Neural cell (in vitro differentiated cells): ENCODE results near the gene ATP8B1. TPM values are rescaled to one million over a fixed set of nuclear protein-coding genes. Genes with fewer than 3 reads are reported as not detected.

Experiments used
- H2AFZ ChIP-seq: fragments of 200-600, 300-800 bp; sonication (generic), shearing (Covaris generic); 2 replicates; pipeline ENCODE4 v1.6.0; 2014; ENCODE audit warnings: low read depth, mild to moderate bottlenecking, antibody characterized with exemption, low read length, moderate library complexity
- H3F3A ChIP-seq: fragments of 200-600 bp; shearing (Covaris generic); 2 replicates; pipeline ENCODE4 v1.6.1; 2016; ENCODE audit warnings: mild to moderate bottlenecking, moderate library complexity, mixed read lengths, antibody characterized with exemption, low read length; ENCODE audit not compliant: insufficient read depth, poor library complexity, severe bottlenecking
- H3K27ac ChIP-seq: fragments of 200-600, 300-800 bp; sonication (generic), shearing (Covaris generic); 2 replicates; pipeline ENCODE4 v1.5.1; 2014; ENCODE audit warnings: mild to moderate bottlenecking, low read length, moderate library complexity
- H3K27me3 ChIP-seq: fragments of 300-800, 200-600 bp; sonication (generic), shearing (Covaris generic); 2 replicates; pipeline ENCODE4 v1.6.0; 2014; ENCODE audit warnings: mild to moderate bottlenecking, low read depth, low read length, moderate library complexity; ENCODE audit not compliant: insufficient read depth
- H3K36me3 ChIP-seq: fragments of 300-800, 200-600 bp; sonication (generic), shearing (Covaris generic); 2 replicates; pipeline ENCODE4 v1.5.1; 2014; ENCODE audit warnings: mild to moderate bottlenecking, antibody characterized with exemption, low read length, moderate library complexity; ENCODE audit not compliant: insufficient read depth
- H3K4me2 ChIP-seq: fragments of 300-800, 200-600 bp; sonication (generic), shearing (Covaris generic); 2 replicates; pipeline ENCODE4 v1.6.0; 2014; ENCODE audit warnings: mild to moderate bottlenecking, low read length
- H3K4me3 ChIP-seq: fragments of 300-800, 200-600 bp; sonication (generic), shearing (Covaris generic); 2 replicates; pipeline ENCODE4 v1.5.1; 2014; ENCODE audit warnings: mild to moderate bottlenecking, low read length, moderate library complexity
- H3K79me2 ChIP-seq: fragments of 200-600 bp; shearing (Covaris generic); replicated peaks from 2 replicates; pipeline ENCODE4 v1.6.0; 2014; ENCODE audit warnings: mild to moderate bottlenecking, low read length, moderate library complexity; ENCODE audit not compliant: insufficient read depth
- H3K9ac ChIP-seq: fragments of 300-800, 200-600 bp; sonication (generic), shearing (Covaris generic); 2 replicates; pipeline ENCODE4 v1.6.1; 2016; ENCODE audit warnings: mild to moderate bottlenecking, low read length, mixed read lengths
- H3K9me2 ChIP-seq: fragments of 200-600 bp; shearing (Covaris generic); 2 replicates; pipeline ENCODE4 v1.6.1; 2016; ENCODE audit warnings: mild to moderate bottlenecking, low read length, mixed read lengths; ENCODE audit not compliant: insufficient read depth
- H3K9me3 ChIP-seq: fragments of 200-600, 300-800 bp; sonication (generic), shearing (Covaris generic); 2 replicates; pipeline ENCODE4 v1.6.1; 2016; ENCODE audit warnings: mild to moderate bottlenecking, mixed run types, low read length, moderate library complexity, mixed read lengths
- H4K20me1 ChIP-seq: fragments of 200-600 bp; shearing (Covaris generic); 2 replicates; pipeline ENCODE4 v1.6.1; 2016; ENCODE audit warnings: mild to moderate bottlenecking, mixed run types; ENCODE audit not compliant: insufficient read depth
- EP300 ChIP-seq: fragments of 450-650 bp; conservative IDR thresholded peaks from 2 replicates; pipeline ENCODE4 v1.6.1; 2014; ENCODE audit warnings: antibody characterized with exemption, mild to moderate bottlenecking, moderate library complexity; ENCODE audit not compliant: poor library complexity, severe bottlenecking
- EZH2 ChIP-seq: fragments of 200-600, 300-800 bp; shearing (Covaris generic), sonication (generic); IDR thresholded peaks from 2 replicates; pipeline ENCODE4 v1.6.1; 2014; ENCODE audit warnings: antibody characterized with exemption, low read length, borderline replicate concordance, mild to moderate bottlenecking; ENCODE audit not compliant: insufficient read depth, poor library complexity, severe bottlenecking
- MXI1 ChIP-seq: fragments of 450-650 bp; conservative IDR thresholded peaks from 2 replicates; pipeline ENCODE4 v1.6.1; 2014; ENCODE audit warnings: antibody characterized with exemption, mild to moderate bottlenecking; ENCODE audit not compliant: poor library complexity, severe bottlenecking
- POLR2AphosphoS5 ChIP-seq: IDR thresholded peaks from 2 replicates; pipeline ENCODE4 v1.6.1; 2012
- RAD21 ChIP-seq: fragments of 450-650 bp; conservative IDR thresholded peaks from 2 replicates; pipeline ENCODE4 v1.6.1; 2014; ENCODE audit warnings: antibody characterized with exemption, mild to moderate bottlenecking, moderate library complexity
- SMC3 ChIP-seq: fragments of 450-650 bp; conservative IDR thresholded peaks from 2 replicates; pipeline ENCODE4 v1.6.1; 2014; ENCODE audit warnings: antibody characterized with exemption, mild to moderate bottlenecking, moderate library complexity; ENCODE audit not compliant: poor library complexity
- TAF1 ChIP-seq: IDR thresholded peaks from 2 replicates; pipeline ENCODE4 v1.6.1; 2012; ENCODE audit warnings: low read depth
- polyA plus RNA-seq: library from polyadenylated mRNA; depleted of rRNA; stranded (reverse); fragments of >200 nt; gene quantifications from 2 replicates; pipeline ENCODE4 v1.2.3, GENCODE V29; 2014
- TF ChIP-seq, protein P1 (sequence below): IDR thresholded peaks from 2 replicates; pipeline ENCODE4 v1.6.1; 2012; ENCODE audit warnings: borderline replicate concordance
- TF ChIP-seq, protein P2 (sequence below): fragments of 450-650 bp; IDR thresholded peaks from 2 replicates; pipeline ENCODE4 v1.5.1; 2014; ENCODE audit warnings: antibody characterized with exemption, mild to moderate bottlenecking, moderate library complexity; ENCODE audit not compliant: poor library complexity, severe bottlenecking

The ATP8B1 gene
- polyA plus RNA-seq, 1 donor from 2014 or later = not detected

DNA sequence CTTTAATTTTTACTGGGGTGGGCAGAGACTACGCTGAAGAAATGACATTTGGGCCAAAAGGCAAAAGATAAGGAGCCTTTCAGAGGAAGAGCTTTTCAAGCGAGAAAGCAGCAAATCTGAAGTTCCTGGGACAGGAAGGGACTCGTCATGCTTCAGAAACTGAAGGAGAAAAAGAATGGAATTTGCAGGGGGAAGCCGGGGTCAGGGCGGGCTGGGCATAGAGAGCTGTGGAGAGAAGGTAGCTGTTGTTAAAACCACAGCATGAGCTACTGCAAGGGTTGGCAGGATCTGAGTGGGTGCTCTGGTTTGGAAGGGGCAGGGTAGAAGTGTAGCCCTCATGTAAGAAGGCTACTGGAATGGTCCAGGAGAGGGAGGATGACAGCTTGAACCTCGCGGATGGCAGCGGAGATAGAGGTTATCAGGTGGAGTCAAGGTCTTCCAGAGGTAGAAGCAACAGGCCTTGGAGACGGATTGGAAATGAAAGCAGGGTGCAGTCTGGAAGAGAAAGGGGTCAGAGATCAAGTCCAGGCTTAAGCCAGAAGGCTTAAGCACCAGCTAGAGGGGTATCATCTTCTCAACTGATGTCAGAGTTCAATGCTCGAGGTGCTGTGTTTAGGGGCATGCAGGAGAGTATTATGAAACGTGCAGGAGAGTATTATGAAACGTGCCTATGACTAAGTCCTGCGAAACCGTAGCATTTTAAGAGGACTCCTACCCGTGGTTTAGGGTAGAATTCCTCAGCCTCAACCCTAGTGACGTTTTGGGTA is 18.9 kb downstream of the ATP8B1 start:
- TF ChIP-seq TAF1 (no peak), MXI1 (no peak)
- TF ChIP-seq, protein P1, sequence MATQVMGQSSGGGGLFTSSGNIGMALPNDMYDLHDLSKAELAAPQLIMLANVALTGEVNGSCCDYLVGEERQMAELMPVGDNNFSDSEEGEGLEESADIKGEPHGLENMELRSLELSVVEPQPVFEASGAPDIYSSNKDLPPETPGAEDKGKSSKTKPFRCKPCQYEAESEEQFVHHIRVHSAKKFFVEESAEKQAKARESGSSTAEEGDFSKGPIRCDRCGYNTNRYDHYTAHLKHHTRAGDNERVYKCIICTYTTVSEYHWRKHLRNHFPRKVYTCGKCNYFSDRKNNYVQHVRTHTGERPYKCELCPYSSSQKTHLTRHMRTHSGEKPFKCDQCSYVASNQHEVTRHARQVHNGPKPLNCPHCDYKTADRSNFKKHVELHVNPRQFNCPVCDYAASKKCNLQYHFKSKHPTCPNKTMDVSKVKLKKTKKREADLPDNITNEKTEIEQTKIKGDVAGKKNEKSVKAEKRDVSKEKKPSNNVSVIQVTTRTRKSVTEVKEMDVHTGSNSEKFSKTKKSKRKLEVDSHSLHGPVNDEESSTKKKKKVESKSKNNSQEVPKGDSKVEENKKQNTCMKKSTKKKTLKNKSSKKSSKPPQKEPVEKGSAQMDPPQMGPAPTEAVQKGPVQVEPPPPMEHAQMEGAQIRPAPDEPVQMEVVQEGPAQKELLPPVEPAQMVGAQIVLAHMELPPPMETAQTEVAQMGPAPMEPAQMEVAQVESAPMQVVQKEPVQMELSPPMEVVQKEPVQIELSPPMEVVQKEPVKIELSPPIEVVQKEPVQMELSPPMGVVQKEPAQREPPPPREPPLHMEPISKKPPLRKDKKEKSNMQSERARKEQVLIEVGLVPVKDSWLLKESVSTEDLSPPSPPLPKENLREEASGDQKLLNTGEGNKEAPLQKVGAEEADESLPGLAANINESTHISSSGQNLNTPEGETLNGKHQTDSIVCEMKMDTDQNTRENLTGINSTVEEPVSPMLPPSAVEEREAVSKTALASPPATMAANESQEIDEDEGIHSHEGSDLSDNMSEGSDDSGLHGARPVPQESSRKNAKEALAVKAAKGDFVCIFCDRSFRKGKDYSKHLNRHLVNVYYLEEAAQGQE = no peak
- TF ChIP-seq, protein P2, sequence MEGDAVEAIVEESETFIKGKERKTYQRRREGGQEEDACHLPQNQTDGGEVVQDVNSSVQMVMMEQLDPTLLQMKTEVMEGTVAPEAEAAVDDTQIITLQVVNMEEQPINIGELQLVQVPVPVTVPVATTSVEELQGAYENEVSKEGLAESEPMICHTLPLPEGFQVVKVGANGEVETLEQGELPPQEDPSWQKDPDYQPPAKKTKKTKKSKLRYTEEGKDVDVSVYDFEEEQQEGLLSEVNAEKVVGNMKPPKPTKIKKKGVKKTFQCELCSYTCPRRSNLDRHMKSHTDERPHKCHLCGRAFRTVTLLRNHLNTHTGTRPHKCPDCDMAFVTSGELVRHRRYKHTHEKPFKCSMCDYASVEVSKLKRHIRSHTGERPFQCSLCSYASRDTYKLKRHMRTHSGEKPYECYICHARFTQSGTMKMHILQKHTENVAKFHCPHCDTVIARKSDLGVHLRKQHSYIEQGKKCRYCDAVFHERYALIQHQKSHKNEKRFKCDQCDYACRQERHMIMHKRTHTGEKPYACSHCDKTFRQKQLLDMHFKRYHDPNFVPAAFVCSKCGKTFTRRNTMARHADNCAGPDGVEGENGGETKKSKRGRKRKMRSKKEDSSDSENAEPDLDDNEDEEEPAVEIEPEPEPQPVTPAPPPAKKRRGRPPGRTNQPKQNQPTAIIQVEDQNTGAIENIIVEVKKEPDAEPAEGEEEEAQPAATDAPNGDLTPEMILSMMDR = no peak
- Histone ChIP-seq H3K27me3 (no peaks in the 10 kb centered on the region), H3K79me2 (no peaks in the 10 kb centered on the region), H3K4me2 (no peak overlapping the region), H3K9me2 (no peaks in the 10 kb centered on the region), H3F3A (no peaks in the 10 kb centered on the region), H4K20me1 (no peaks in the 10 kb centered on the region), H3K36me3 (no peaks in the 10 kb centered on the region), H3K27ac (no peak overlapping the region), H2AFZ (no peak overlapping the region), H3K4me3 (no peak overlapping the region), H3K9ac (no peak overlapping the region), H3K9me3 (no peaks in the 10 kb centered on the region)

DNA sequence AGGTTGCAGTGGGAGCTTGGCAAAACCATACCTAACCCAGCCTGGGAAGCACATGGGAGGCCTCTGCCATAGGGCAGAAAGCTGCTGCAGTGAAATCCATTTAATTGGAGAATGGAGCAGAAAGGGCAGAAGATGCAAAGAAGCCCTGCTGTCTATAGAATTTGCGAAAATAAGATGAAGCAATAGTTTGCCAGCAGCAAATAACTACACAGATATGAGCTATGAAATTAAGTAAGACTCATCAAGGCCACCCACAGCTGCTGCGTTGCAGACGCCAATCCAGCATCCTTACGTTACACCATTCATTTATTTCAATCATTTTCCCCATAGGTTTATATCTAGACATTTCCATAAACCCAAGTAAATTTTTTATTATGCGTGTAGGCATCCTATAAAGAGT is 21.1 kb downstream of the ATP8B1 start:
- no peaks in the 10 kb centered on the region for H4K20me1 ChIP-seq

More for the DNA sequence above, 21.1 kb downstream of the ATP8B1 start:
- H3K27ac ChIP-seq = no peak overlapping the region
- H2AFZ ChIP-seq = no peak overlapping the region
- no peaks in the 10 kb centered on the region for H3K79me2 ChIP-seq
- H3K4me2 ChIP-seq = no peak overlapping the region
- H3K36me3 ChIP-seq = no peaks in the 10 kb centered on the region
- no peak overlapping the region for H3K4me3 ChIP-seq
- H3K9ac ChIP-seq = no peak overlapping the region
- H3K9me3 ChIP-seq = no peaks in the 10 kb centered on the region
- H3K27me3 ChIP-seq = no peaks in the 10 kb centered on the region
- no peaks in the 10 kb centered on the region for H3K9me2 ChIP-seq
- no peaks in the 10 kb centered on the region for H3F3A ChIP-seq
- TF ChIP-seq TAF1 (no peak), POLR2AphosphoS5 (no peak), EZH2 (no peak), MXI1 (no peak), RAD21 (no peak), SMC3 (no peak), EP300 (no peak)
- TF ChIP-seq, protein P1 = no peak
- TF ChIP-seq, protein P2 = no peak
